MG63 (cell line): ENCODE data around the gene STATH. TPM values are rescaled to one million over a fixed set of nuclear protein-coding genes. Genes with fewer than 3 reads are reported as not detected.
A peak's percentile ranks its signal among the peaks of the same experiment; 100 is the strongest.
"Not testable (repeated sequence)": the region's sequence is repeated elsewhere in the genome, so short reads cannot be mapped to it uniquely, and the experiment has no call there.

Experiments
- DNase-seq: peaks from one replicate; pipeline ENCODE4 v3.0.0-alpha.2; 2020
- H3K27me3 ChIP-seq: fragments of 250-450 bp; sonication (Bioruptor Pico); 2 replicates; pipeline ENCODE4 v1.5.1; 2020; ENCODE audit warnings: mild to moderate bottlenecking, moderate library complexity
- H3K36me3 ChIP-seq: fragments of 250-450 bp; sonication (Bioruptor Pico); 2 replicates; pipeline ENCODE4 v1.5.1; 2020; ENCODE audit warnings: mild to moderate bottlenecking, moderate library complexity
- H3K4me3 ChIP-seq: fragments of 250-450 bp; sonication (Bioruptor Pico); 2 replicates; pipeline ENCODE4 v1.5.1; 2020; ENCODE audit warnings: mild to moderate bottlenecking, moderate library complexity
- H3K9me3 ChIP-seq: fragments of 250-450 bp; sonication (Bioruptor Pico); 2 replicates; pipeline ENCODE4 v1.5.1; 2020; ENCODE audit warnings: mild to moderate bottlenecking, moderate library complexity
- total RNA-seq: library from RNA; depleted of rRNA; stranded (reverse); fragments of >200 nt; shearing (Covaris generic); gene quantifications from 2 replicates; pipeline ENCODE4 v1.2.3, GENCODE V29; 2014; ENCODE audit warnings: low replicate concordance; rRNA removed

Gene STATH
- not detected in 2 replicates for total RNA-seq

- Histone ChIP-seq H3K27me3 (no peaks in the 10 kb centered on the region), H3K36me3 (no peaks in the 10 kb centered on the region), H3K9me3 (no peaks in the 10 kb centered on the region), H3K4me3 (no peak within 1 kb of the TSS)
- no peak for DNase-seq
Measured at GRCh38 chr4:69995526-69996016, at the start of gene STATH. Gene STATH (plus strand): TSS chr4:69995966. CDS start chr4:69998438, 2,472 bp downstream.

- H3K9me3 ChIP-seq = no peaks in the 10 kb centered on the region
- H3K4me3 ChIP-seq = no peak overlapping the region
- H3K27me3 ChIP-seq = no peaks in the 10 kb centered on the region
- DNase-seq = no peak
- H3K36me3 ChIP-seq = no peaks in the 10 kb centered on the region
Measured at GRCh38 chr4:69951602-69952001, 44.2 kb upstream of the STATH start.

- Histone ChIP-seq H3K4me3 (no peak overlapping the region), H3K27me3 (no peaks in the 10 kb centered on the region), H3K36me3 (no peaks in the 10 kb centered on the region), H3K9me3 (no peaks in the 10 kb centered on the region)
- DNase-seq = peak; percentile 33
Measured at GRCh38 chr4:69957209-69957608, 38.6 kb upstream of the STATH start.

- Histone ChIP-seq H3K9me3 (no peaks in the 10 kb centered on the region), H3K4me3 (no peak within 1 kb of the TSS), H3K36me3 (no peaks in the 10 kb centered on the region), H3K27me3 (no peaks in the 10 kb centered on the region)
- DNase-seq = no peak
Measured at GRCh38 chr4:69965628-69966027, 30.1 kb upstream of the STATH start, which contains the start of gene CSN2. Gene CSN2 (minus strand): TSS chr4:69965728. CDS start chr4:69960995, 4,733 bp downstream.

- DNase-seq = no peak
- Histone ChIP-seq H3K9me3 (no peaks in the 10 kb centered on the region), H3K36me3 (no peaks in the 10 kb centered on the region), H3K4me3 (no peak overlapping the region), H3K27me3 (no peaks in the 10 kb centered on the region)
Measured at GRCh38 chr4:69970071-69970470, 25.7 kb upstream of the STATH start.

GRCh38 chr4:69974631-69975030, 21.1 kb upstream of the STATH start:
- DNase-seq = no peak
- no peak overlapping the region for H3K4me3 ChIP-seq

GRCh38 chr4:69977582-69977981, 18.2 kb upstream of the STATH start:
- no peaks in the 10 kb centered on the region for H3K27me3 ChIP-seq
- no peaks in the 10 kb centered on the region for H3K9me3 ChIP-seq
- H3K4me3 ChIP-seq = no peak overlapping the region
- H3K36me3 ChIP-seq = no peaks in the 10 kb centered on the region
- peak; percentile 24 for DNase-seq

More at GRCh38 chr4:69974631-69975030, 21.1 kb upstream of the STATH start:
- no peaks in the 10 kb centered on the region for H3K36me3 ChIP-seq
- no peaks in the 10 kb centered on the region for H3K27me3 ChIP-seq
- no peaks in the 10 kb centered on the region for H3K9me3 ChIP-seq

- peak; percentile 77 for DNase-seq
- Histone ChIP-seq H3K36me3 (no peaks in the 10 kb centered on the region), H3K27me3 (no peaks in the 10 kb centered on the region), H3K9me3 (no peaks in the 10 kb centered on the region), H3K4me3 (no peak overlapping the region)
Measured at GRCh38 chr4:69984030-69984443, 11.7 kb upstream of the STATH start.

- no peak overlapping the region for H3K4me3 ChIP-seq
- no peaks in the 10 kb centered on the region for H3K36me3 ChIP-seq
- no peaks in the 10 kb centered on the region for H3K27me3 ChIP-seq
- no peaks in the 10 kb centered on the region for H3K9me3 ChIP-seq
- no peak for DNase-seq
Measured at GRCh38 chr4:69986663-69987062, 9.1 kb upstream of the STATH start.

- Histone ChIP-seq H3K9me3 (no peaks in the 10 kb centered on the region), H3K27me3 (no peaks in the 10 kb centered on the region), H3K4me3 (no peak overlapping the region), H3K36me3 (no peaks in the 10 kb centered on the region)
- no peak for DNase-seq
Measured at GRCh38 chr4:69991016-69991415, 4.8 kb upstream of the STATH start.

GRCh38 chr4:69994782-69995181, 984 bp upstream of the STATH start:
- no peak overlapping the region for H3K4me3 ChIP-seq
- no peak for DNase-seq
- no peaks in the 10 kb centered on the region for H3K36me3 ChIP-seq
- H3K9me3 ChIP-seq = no peaks in the 10 kb centered on the region
- no peaks in the 10 kb centered on the region for H3K27me3 ChIP-seq

GRCh38 chr4:69999420-69999819, 3.7 kb downstream of the STATH start:
- no peaks in the 10 kb centered on the region for H3K36me3 ChIP-seq
- no peaks in the 10 kb centered on the region for H3K9me3 ChIP-seq
- DNase-seq = no peak

GRCh38 chr4:70000711-70001110, 4.9 kb downstream of the STATH start:
- no peak for DNase-seq
- Histone ChIP-seq H3K27me3 (no peaks in the 10 kb centered on the region), H3K9me3 (no peaks in the 10 kb centered on the region), H3K36me3 (no peaks in the 10 kb centered on the region), H3K4me3 (no peak overlapping the region)

More at GRCh38 chr4:69999420-69999819, 3.7 kb downstream of the STATH start:
- Histone ChIP-seq H3K4me3 (no peak overlapping the region), H3K27me3 (no peaks in the 10 kb centered on the region)

GRCh38 chr4:70002507-70002906, 6.7 kb downstream of the STATH start:
- no peaks in the 10 kb centered on the region for H3K9me3 ChIP-seq
- DNase-seq = no peak
- no peak overlapping the region for H3K4me3 ChIP-seq
- H3K27me3 ChIP-seq = no peaks in the 10 kb centered on the region
- H3K36me3 ChIP-seq = no peaks in the 10 kb centered on the region

GRCh38 chr4:70008771-70009170, 13.0 kb downstream of the STATH start:
- Histone ChIP-seq H3K27me3 (no peaks in the 10 kb centered on the region), H3K36me3 (no peaks in the 10 kb centered on the region), H3K9me3 (no peaks in the 10 kb centered on the region), H3K4me3 (no peak overlapping the region)
- no peak for DNase-seq

- not testable (repeated sequence) for DNase-seq, H3K9me3 ChIP-seq, H3K4me3 ChIP-seq, H3K36me3 ChIP-seq, H3K27me3 ChIP-seq
Measured at GRCh38 chr4:70019006-70019405, 23.2 kb downstream of the STATH start.

GRCh38 chr4:70023218-70023617, 27.5 kb downstream of the STATH start:
- no peaks in the 10 kb centered on the region for H3K9me3 ChIP-seq
- no peaks in the 10 kb centered on the region for H3K27me3 ChIP-seq
- no peaks in the 10 kb centered on the region for H3K36me3 ChIP-seq
- H3K4me3 ChIP-seq = no peak overlapping the region
- DNase-seq = no peak

GRCh38 chr4:70027011-70027410, 31.2 kb downstream of the STATH start:
- H3K36me3 ChIP-seq = no peaks in the 10 kb centered on the region
- no peaks in the 10 kb centered on the region for H3K27me3 ChIP-seq
- no peaks in the 10 kb centered on the region for H3K9me3 ChIP-seq
- no peak for DNase-seq
- no peak overlapping the region for H3K4me3 ChIP-seq

GRCh38 chr4:70028159-70028558, 32.4 kb downstream of the STATH start, which contains the start of gene HTN3:
Gene HTN3 (plus strand): TSS chr4:70028459. CDS start chr4:70030741, 2,282 bp downstream.
- H3K36me3 ChIP-seq, H3K4me3 ChIP-seq, DNase-seq, H3K27me3 ChIP-seq, H3K9me3 ChIP-seq: not testable (repeated sequence)
